Thymus (tissue), 11 donors: ENCODE data around the gene PSAP. TPM values are rescaled to one million over a fixed set of nuclear protein-coding genes. Genes with fewer than 3 reads are reported as not detected.
A peak's percentile ranks its signal among the peaks of the same experiment; 100 is the strongest.
"Not testable (repeated sequence)": the region's sequence is repeated elsewhere in the genome, so short reads cannot be mapped to it uniquely, and the experiment has no call there.

Experiments
- DNase-seq, 9 donors: peaks; one replicate each; pipeline ENCODE4 v3.0.0-alpha.2; 2013; ENCODE audit warnings: low spot score in 9 of 9, low read depth in 6 of 9, missing footprints in 1 of 9
- H3K27ac ChIP-seq, 2 donors: one replicate each; pipeline ENCODE4 v1.5.1; 2013; ENCODE audit warnings: control low read depth in 1 of 2, low read depth in 1 of 2, low read length in 1 of 2, mild to moderate bottlenecking in 1 of 2, moderate library complexity in 1 of 2
- H3K27me3 ChIP-seq, 2 donors: one replicate each; pipeline ENCODE4 v1.5.1; 2013; ENCODE audit warnings: low read length in 1 of 2; ENCODE audit not compliant: control insufficient read depth in 2 of 2, insufficient read depth in 1 of 2
- H3K36me3 ChIP-seq, 2 donors: one replicate each; pipeline ENCODE4 v1.5.1; 2013; ENCODE audit warnings: low read length in 1 of 2, mild to moderate bottlenecking in 1 of 2, moderate library complexity in 1 of 2; ENCODE audit not compliant: control insufficient read depth in 2 of 2, insufficient read depth in 2 of 2
- H3K4me1 ChIP-seq, 2 donors: one replicate each; pipeline ENCODE4 v1.5.1; 2013; ENCODE audit warnings: low read length in 2 of 2; ENCODE audit not compliant: control insufficient read depth in 2 of 2, insufficient read depth in 2 of 2
- H3K4me3 ChIP-seq, 2 donors: one replicate each; pipeline ENCODE4 v1.5.1; 2013; ENCODE audit warnings: low read length in 2 of 2, control low read depth in 1 of 2, mild to moderate bottlenecking in 1 of 2
- H3K9me3 ChIP-seq, 2 donors: one replicate each; pipeline ENCODE4 v1.5.1; 2013; ENCODE audit warnings: low read length in 1 of 2, mild to moderate bottlenecking in 1 of 2; ENCODE audit not compliant: control insufficient read depth in 2 of 2, insufficient read depth in 1 of 2
- WGBS: extraction: QIAGEN DNeasy Blood & Tissue Kit; methylation state at CpG from one replicate; pipeline ENCODE4 v1.1.7; 2013; 5-methylcytosine and 5-hydroxymethylcytosine counted together
- polyA plus RNA-seq: library from polyadenylated mRNA; stranded (reverse); fragments of 200-250 nt; gene quantifications from one replicate; pipeline ENCODE4 v1.2.3, GENCODE V29; 2013
- total RNA-seq: library from RNA; stranded (reverse); fragments of 120-200 nt; gene quantifications from one replicate; pipeline ENCODE4 v1.2.4, GENCODE V29; 2013
- donor health status: healthy.

PSAP gene
- total and polyA plus RNA-seq, 2 donors = 579 to 613 TPM

DNA sequence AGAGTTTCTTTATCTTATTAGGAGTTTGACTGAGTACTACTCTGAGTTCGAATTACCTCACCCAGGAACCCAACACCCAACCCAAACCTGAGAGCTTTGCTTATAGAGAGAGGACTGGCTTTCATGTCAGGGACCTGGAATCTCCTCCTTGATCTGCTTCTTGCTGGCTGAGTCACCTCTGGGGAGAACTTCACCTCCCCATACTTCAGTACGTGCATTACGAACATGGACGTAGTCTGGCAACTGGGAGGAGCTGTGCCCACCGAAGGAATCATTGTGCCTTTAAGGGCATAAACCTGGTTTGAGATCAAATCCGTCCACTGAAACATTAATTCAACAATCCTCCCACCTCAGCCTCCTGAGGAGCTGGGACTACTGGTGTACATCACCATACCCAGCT is 12.2 kb upstream of the PSAP start:
- Histone ChIP-seq H3K4me3 (no peak overlapping the region), H3K27me3 (no peaks in the 10 kb centered on the region), H3K27ac (no peak overlapping the region), H3K36me3 (no peaks in the 10 kb centered on the region), H3K9me3 (peaks cover 0 to 8% of the 10 kb centered on the region in 2 donors), H3K4me1 (peaks cover 40 to 70% of the 10 kb centered on the region in 2 donors)
- WGBS = 99% methylated on average over 6 of the region's 6 CpGs
- no peak for DNase-seq

DNA sequence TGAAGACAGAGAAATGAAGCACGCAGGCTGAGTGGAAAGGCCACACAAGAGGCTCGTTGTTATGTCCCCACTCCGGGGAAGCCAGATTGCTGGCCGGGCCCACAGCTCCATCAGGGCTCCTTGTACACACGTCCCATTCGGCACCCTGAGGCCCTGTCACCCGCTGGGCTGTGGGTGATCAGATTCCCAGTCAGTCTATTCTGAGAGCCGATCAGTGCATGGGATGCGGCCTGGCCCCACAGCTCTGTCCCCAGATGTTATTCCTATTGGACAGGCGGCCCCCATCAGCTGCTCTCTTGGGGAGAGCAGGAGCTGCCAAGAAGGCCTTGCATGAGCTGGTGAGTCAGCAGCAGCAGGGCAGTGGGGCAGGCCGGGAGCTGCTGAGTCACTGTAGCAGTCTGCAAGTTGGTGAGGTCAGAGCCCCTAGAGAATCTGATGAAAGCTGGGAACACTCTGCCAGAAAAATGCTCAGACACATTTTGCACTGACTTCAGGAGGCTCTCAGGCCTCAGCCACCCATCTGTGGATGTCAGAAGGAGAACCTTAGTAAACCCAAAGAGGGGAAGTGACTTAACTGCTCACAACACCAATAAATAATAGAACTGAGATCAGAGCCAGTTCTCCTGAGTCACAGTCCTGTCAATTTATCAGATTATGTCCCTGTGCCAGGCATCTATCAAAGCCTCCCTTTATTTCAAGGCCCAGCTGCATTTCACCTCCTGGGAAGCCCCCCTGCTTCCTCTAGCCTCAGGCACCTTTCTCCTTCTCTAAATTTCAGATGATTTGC is 9.4 kb upstream of the PSAP start:
- peaks cover 0 to 9% of the 10 kb centered on the region in 2 donors for H3K9me3 ChIP-seq
- H3K4me3 ChIP-seq = no peak overlapping the region
- no peaks in the 10 kb centered on the region for H3K27me3 ChIP-seq
- no peaks in the 10 kb centered on the region for H3K36me3 ChIP-seq
- 80% methylated on average over 11 of the region's 11 CpGs for WGBS
- peak overlapping the region; percentile 79 to 86 for H3K27ac ChIP-seq
- peaks cover 31 to 49% of the 10 kb centered on the region in 2 donors for H3K4me1 ChIP-seq
- DNase-seq = peak in 4 of 9 donors; percentile 57 to 80 (median 68)

DNA sequence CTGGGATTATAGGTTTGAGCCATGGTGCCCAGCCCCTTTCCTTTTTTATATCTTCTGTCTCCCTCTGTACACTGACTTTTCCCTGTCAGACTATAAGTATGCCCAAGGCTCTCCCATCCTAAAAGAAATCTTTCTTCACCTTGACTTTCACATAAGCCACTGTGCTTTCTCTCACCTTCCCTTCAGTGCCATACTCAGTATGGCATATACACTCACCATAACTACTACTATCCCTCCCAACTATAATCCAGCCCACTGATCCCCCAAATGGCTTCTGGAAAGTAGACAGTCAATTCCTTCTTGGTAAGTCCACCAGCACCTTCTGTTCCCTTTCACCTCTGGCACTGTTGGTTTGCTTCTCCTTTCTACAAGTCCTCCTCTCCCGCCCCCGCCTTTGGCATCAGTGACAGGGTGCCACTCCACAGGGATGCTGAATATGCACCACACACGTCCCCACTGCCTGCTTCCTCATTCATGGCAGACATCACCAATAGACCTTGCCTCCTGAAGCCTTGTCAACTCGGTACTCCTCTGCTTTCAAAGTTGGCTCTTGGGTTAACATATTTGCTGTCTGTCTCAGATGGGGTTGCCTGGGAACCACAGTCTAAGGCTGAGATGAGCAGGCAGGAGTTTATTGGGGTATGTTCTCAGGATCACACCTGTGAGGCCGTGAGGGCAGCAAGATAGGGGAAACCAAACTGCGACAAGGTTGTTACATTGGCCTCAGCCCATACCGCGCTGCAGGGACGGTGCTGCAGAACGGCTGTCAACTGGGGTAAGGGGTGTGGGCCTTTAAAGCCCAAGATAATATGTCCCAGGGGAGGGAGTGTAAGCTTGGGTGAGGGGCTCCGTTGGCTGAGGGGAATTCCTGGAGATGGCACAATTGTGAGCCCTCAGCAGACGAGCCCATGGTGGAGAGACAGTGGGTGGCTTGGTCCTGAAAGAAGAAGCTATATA is 7.2 kb upstream of the PSAP start:
- H3K36me3 ChIP-seq = no peaks in the 10 kb centered on the region
- no peak for DNase-seq
- WGBS = 88% methylated on average over 12 of the region's 12 CpGs
- H3K27me3 ChIP-seq = no peaks in the 10 kb centered on the region
- peaks cover 0 to 6% of the 10 kb centered on the region in 2 donors for H3K9me3 ChIP-seq
- H3K4me3 ChIP-seq = no peak overlapping the region
- peak overlapping the region in 1 of 2 donors; percentile 17 for H3K27ac ChIP-seq
- H3K4me1 ChIP-seq = peaks cover 25 to 36% of the 10 kb centered on the region in 2 donors

DNA sequence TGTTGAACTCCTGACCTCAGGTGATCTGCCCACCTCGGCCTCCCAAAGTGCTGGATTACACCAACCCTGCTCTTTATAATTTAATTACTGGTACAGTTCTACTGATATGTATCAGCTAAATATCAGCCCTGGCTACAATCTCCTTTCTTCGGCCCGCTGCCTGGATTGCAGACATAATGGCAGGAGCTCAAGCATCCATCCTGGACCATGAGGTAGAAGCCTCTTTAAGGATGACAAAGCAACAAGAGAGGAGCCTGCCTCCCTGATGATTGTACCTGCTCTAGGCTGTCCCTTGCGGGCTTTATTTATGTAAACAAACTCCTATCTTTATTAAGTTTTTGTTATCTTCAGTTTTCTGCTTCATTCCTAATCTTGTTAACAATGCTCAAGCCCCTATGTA is 5.6 kb upstream of the PSAP start:
- no peak for DNase-seq
- Histone ChIP-seq H3K27ac (no peak overlapping the region), H3K9me3 (peaks cover 0 to 7% of the 10 kb centered on the region in 2 donors), H3K4me3 (no peak overlapping the region), H3K4me1 (peaks cover 32 to 50% of the 10 kb centered on the region in 2 donors), H3K36me3 (no peaks in the 10 kb centered on the region), H3K27me3 (no peaks in the 10 kb centered on the region)
- WGBS = 96% methylated on average over 4 of the region's 4 CpGs

DNA sequence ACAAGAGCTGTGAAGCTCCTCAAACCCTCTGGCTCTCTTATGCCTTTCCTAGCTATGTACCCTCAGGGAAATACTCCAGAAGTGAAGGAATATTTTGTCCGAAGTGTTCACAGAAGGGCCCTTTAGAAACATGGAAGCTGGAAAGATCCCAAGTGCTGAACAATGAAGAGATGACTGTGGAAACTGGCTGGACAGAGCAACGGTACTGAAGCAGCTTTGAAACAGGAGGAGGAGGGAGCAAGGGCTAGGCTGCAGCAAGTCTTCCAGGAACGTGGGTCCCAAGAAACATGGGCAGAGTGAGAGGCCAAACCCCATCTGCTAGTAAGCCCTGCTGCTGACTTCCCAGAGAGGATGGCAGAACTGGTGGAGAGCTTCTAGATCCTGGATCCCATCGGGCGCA is 3.0 kb upstream of the PSAP start:
- Histone ChIP-seq H3K27ac (no peak overlapping the region), H3K4me3 (no peak overlapping the region), H3K36me3 (no peaks in the 10 kb centered on the region), H3K27me3 (no peaks in the 10 kb centered on the region), H3K4me1 (peaks cover 25 to 37% of the 10 kb centered on the region in 2 donors), H3K9me3 (peaks cover 0 to 11% of the 10 kb centered on the region in 2 donors)
- no peak for DNase-seq
- WGBS = 93% methylated on average over 5 of the region's 5 CpGs

DNA sequence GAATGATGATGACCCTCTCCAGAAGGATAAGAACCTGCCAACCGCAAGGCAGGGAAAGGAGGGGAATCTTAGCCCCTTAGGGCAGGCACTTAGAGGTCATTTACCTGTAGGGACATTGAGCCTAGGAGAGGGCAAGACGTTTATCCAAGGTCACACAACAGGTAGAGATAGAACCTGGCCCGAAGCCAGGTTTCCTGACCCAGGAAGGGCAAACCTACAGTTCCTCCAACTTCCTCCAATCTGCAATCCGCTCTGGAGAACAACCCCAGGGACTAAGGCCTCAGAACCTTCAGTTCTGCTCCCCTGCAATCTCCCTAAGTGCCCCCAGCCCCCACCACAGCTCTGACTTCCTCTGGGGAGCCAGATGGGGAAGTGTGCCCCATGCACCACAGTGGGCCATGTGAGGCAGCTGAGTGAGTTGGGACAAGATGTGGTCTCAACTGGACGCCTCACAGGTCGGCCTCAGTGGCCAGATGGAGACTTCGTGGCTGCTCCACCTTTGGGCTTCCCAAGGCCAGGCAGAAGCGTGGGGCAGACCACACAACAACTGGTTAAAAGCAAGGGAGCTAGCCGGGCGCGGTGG is 1.4 kb upstream of the PSAP start:
- H3K27ac ChIP-seq = peak overlapping the region; percentile 33 to 37

DNA sequence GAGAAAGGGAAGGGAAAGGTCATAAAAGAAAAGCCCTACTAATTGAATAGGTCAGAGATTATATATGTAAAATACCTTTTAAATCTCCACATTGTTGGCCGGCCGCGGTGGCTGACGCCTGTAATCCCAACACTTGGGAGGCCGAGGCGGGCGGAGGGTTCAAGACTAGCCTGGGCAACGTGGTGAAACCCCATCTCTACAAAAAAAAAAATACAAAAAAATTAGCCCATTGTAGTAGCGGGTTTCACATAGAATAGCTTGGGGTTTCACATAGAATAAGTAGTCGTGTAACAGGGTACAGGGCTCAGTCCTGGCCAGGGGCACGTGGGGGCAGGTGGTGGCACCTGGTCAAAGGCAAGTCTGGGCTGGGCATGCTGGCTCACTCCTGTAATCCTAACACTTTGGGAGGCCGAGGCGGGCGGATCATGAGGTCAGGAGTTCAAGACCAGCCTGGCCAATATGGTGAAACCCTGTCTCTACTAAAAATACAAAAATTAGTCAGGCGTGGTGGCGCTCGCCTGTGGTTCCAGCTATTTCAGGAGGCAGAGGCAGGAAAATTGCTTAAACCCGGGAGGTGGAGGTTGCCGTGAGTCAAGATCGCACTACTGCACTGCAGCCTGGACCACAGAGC is 529 bp upstream of the PSAP start:
- not testable (repeated sequence) for H3K9me3 ChIP-seq, H3K36me3 ChIP-seq, H3K27me3 ChIP-seq, DNase-seq
- H3K27ac ChIP-seq = peak overlapping the region; percentile 66 to 89
- WGBS = 68% methylated on average over 20 of the region's 20 CpGs
- H3K4me1 ChIP-seq = peaks cover 35 to 49% of the 10 kb centered on the region in 2 donors
- peak overlapping the region; percentile 97 to 100 for H3K4me3 ChIP-seq

More for the DNA sequence above, 1.4 kb upstream of the PSAP start:
- no peaks in the 10 kb centered on the region for H3K27me3 ChIP-seq
- peaks cover 0 to 5% of the 10 kb centered on the region in 2 donors for H3K9me3 ChIP-seq
- no peaks in the 10 kb centered on the region for H3K36me3 ChIP-seq
- WGBS = 76% methylated on average over 11 of the region's 11 CpGs
- DNase-seq = no peak
- H3K4me1 ChIP-seq = peaks cover 26 to 40% of the 10 kb centered on the region in 2 donors
- H3K4me3 ChIP-seq = no peak overlapping the region

DNA sequence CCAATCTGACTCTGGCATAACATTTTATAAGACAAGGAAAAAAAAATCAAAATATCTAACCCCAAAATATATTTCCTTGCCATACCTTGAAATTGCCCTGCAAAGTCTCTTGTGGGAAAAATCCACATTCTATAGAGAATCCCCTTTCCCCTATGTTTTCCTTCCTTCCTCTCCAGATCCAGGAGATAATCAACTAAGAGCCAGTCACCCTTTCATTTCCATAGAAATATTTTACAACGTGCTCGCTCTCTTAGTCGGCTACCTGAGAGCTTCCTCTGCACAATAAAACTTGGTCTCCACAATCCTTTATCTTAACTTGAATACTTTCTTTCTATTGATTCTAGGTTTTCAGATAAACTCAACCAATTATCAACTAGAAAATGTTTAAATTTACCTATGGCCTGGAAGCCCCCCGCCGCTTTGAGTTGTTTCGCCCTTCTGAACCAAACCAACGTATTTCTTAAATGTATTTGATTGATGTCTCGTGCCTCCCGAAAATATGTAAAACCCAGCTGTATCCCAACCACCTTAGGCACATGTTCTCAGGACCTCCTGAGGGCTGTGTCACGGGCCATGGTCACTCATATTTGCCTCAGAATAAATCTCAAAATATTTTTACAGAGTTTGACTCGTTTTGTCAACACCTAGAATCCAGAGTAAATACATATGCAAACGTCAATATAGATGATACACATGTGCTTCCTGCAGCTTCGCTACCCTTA is 869 bp downstream of the PSAP start:
- no peaks in the 10 kb centered on the region for H3K36me3 ChIP-seq
- peak overlapping the region; percentile 89 to 93 for H3K27ac ChIP-seq
- H3K4me1 ChIP-seq = peaks cover 47 to 63% of the 10 kb centered on the region in 2 donors
- H3K27me3 ChIP-seq = no peaks in the 10 kb centered on the region
- H3K9me3 ChIP-seq = peaks cover 0 to 5% of the 10 kb centered on the region in 2 donors
- peak overlapping the region; percentile 97 to 100 for H3K4me3 ChIP-seq
- DNase-seq = no peak
- WGBS = 2% methylated on average over 13 of the region's 13 CpGs
